ENCODE measurements around the gene PARP1. TPM values are rescaled to one million over a fixed set of nuclear protein-coding genes. Genes with fewer than 3 reads are reported as not detected.

PARP1 gene
- polyA plus RNA-seq, 1 experiment: 111 TPM

DNA sequence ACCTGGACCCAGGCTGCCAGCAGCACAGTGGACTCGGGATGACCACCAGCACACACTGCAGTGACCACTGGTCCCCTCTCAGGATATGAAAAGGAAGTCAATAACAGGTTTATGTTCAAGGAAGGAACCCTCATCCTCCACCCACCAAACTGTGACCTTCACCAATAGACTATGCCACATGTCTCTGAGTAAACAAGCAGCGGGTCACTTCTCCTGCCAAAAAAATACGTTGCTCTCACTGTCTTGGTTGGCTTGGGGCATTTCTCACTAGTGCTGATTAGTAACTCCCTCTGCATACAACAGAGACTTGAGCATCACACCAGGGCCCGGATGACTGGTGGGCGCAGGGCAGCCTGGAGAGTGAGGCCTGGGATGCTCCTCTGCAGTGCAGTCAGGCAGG is 25.9 kb downstream of the PARP1 start:
- Histone ChIP-seq H3K4me3 (ENCODE audit: low read depth, low read length) (no peak overlapping the region), H3K27me3 (ENCODE audit: control insufficient read depth, insufficient read depth, low read length) (no peaks in the 10 kb centered on the region), H3K27ac (ENCODE audit: low read depth, low read length) (no peak overlapping the region), H3K9me3 (ENCODE audit: control insufficient read depth, insufficient read depth, low read length) (no peaks in the 10 kb centered on the region; the same call in 1 of the 2 replicates)
- CTCF ChIA-PET: no interaction called here
- POLR2A ChIA-PET: no interaction called here
- no peak for DNase-seq (ENCODE audit: low read depth, low spot score)
- TF ChIP-seq CTCF (IDR thresholded peaks at IDR 0.05; ENCODE audit: low read depth, low read length): no peak

GRCh38 chr1:226381226-226381998 is 26.5 kb downstream of the PARP1 start:
- TF ChIP-seq CTCF (IDR thresholded peaks at IDR 0.05; ENCODE audit: low read depth, low read length): no peak
- Histone ChIP-seq H3K9me3 (ENCODE audit: control insufficient read depth, insufficient read depth, low read length) (no peaks in the 10 kb centered on the region; the same call in 1 of the 2 replicates), H3K27me3 (ENCODE audit: control insufficient read depth, insufficient read depth, low read length) (no peaks in the 10 kb centered on the region), H3K27ac (ENCODE audit: low read depth, low read length) (no peak overlapping the region), H3K4me3 (ENCODE audit: low read depth, low read length) (no peak overlapping the region)
- no peak for DNase-seq (ENCODE audit: low read depth, low spot score)
- ChIA-PET POLR2A (no interaction called here), CTCF (no interaction called here)

DNA sequence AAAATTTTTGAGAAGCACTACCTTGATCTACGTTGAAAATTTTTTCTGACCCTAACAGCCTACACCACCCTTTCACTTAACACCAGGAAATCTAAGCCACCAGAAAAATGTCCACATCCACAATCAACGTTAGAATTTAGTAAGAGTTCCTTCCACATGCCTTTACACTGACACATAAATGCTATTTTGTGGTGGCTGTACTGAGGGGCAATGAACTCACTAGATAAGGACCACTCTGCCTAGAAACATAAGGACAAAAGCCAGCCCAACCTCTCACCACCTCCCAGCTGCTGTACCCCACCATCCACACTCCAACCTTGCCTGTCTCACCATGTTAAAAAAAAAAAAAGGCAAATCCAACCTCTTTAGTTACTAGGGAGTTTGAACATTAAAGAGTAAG is 29.8 kb downstream of the PARP1 start:
- Histone ChIP-seq H3K27ac (ENCODE audit: low read depth, low read length) (no peak overlapping the region), H3K27me3 (ENCODE audit: control insufficient read depth, insufficient read depth, low read length) (no peaks in the 10 kb centered on the region), H3K4me3 (ENCODE audit: low read depth, low read length) (no peak overlapping the region), H3K9me3 (ENCODE audit: control insufficient read depth, insufficient read depth, low read length) (no peaks in the 10 kb centered on the region; the same call in 1 of the 2 replicates)
- no peak for TF ChIP-seq CTCF (IDR thresholded peaks at IDR 0.05; ENCODE audit: low read depth, low read length)
- ChIA-PET CTCF (no interaction called here), POLR2A (no interaction called here)
- DNase-seq (ENCODE audit: low read depth, low spot score): no peak

DNA sequence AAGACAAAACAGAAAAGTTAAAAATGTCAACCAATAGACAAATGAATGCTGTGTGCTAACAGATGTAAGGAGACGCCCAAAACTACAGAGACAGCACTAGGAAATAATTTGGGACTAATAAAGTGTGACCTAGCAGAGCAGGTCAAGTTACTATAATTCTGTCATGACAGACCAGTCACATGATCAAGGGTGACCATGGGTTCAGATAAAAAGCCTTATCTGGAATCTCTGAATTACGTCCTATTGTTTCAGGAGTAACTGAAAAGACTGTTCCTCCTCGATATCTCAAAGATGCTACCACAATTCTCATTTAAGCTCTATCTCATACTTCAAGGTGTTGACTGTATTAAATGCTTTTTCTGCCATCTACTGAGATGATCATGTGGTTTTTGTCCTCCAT is 31.6 kb downstream of the PARP1 start:
- Histone ChIP-seq H3K27ac (ENCODE audit: low read depth, low read length) (no peak overlapping the region), H3K27me3 (ENCODE audit: control insufficient read depth, insufficient read depth, low read length) (no peaks in the 10 kb centered on the region), H3K9me3 (ENCODE audit: control insufficient read depth, insufficient read depth, low read length) (no peaks in the 10 kb centered on the region), H3K4me3 (ENCODE audit: low read depth, low read length) (no peak overlapping the region)
- no peak for DNase-seq (ENCODE audit: low read depth, low spot score)
- no peak for TF ChIP-seq CTCF (IDR thresholded peaks at IDR 0.05; ENCODE audit: low read depth, low read length)
- CTCF ChIA-PET: interaction anchor here (1.0 kb wide), 1 partner anchor 32 kb away, joined by 3 read pairs; no protein-coding TSS in a partner anchor
- POLR2A ChIA-PET: no interaction called here

GRCh38 chr1:226373376-226373775 is 34.5 kb downstream of the PARP1 start:
- no peak for DNase-seq (ENCODE audit: low read depth, low spot score)
- no peaks in the 10 kb centered on the region for H3K9me3 ChIP-seq (ENCODE audit: control insufficient read depth, insufficient read depth, low read length)
- ChIA-PET CTCF (no interaction called here), POLR2A (no interaction called here)
- no peak for TF ChIP-seq CTCF (IDR thresholded peaks at IDR 0.05; ENCODE audit: low read depth, low read length)
- no peaks in the 10 kb centered on the region for H3K27me3 ChIP-seq (ENCODE audit: control insufficient read depth, insufficient read depth, low read length)
- H3K4me3 ChIP-seq (ENCODE audit: low read depth, low read length): no peak overlapping the region
- no peak overlapping the region for H3K27ac ChIP-seq (ENCODE audit: low read depth, low read length)
